Cardiac fibroblast (primary cell): ENCODE data around the gene PTPRN2.

Experiments
- DNase-seq, 2 donors: peaks; one replicate each; pipeline versions ENCODE4 v3.0.0 to v3.0.0-alpha.2; 2010; ENCODE audit warnings: low read depth in 2 of 2
- H3K4me3 ChIP-seq, 2 donors: replicated peaks in 1 of 2; 1 replicate in 1 of 2; 2 replicates in 1 of 2; pipeline ENCODE4 v1.5.1; 2011; ENCODE audit warnings: low read depth in 2 of 2, low read length in 2 of 2, mild to moderate bottlenecking in 2 of 2, moderate library complexity in 1 of 2
- CTCF ChIP-seq: IDR thresholded peaks from one replicate; pipeline ENCODE4 v1.5.1; 2011; ENCODE audit warnings: low read depth, mild to moderate bottlenecking, low read length, inconsistent platforms

The PTPRN2 gene

GRCh38 chr7:157516911-157517781 lies 1070.5 kb downstream of the PTPRN2 start:
- H3K4me3 ChIP-seq: no peak overlapping the region
- DNase-seq: no peak
- TF ChIP-seq CTCF: no peak

- no peak for DNase-seq
- H3K4me3 ChIP-seq: no peak overlapping the region
- TF ChIP-seq CTCF: no peak
Observed at GRCh38 chr7:157516311-157516710, 1071.3 kb downstream of the PTPRN2 start.

- TF ChIP-seq CTCF: no peak
- no peak overlapping the region for H3K4me3 ChIP-seq
- no peak for DNase-seq
Observed at GRCh38 chr7:157515342-157516041, 1072.1 kb downstream of the PTPRN2 start.

GRCh38 chr7:157514746-157515145 lies 1072.9 kb downstream of the PTPRN2 start:
- no peak for TF ChIP-seq CTCF
- no peak overlapping the region for H3K4me3 ChIP-seq
- DNase-seq: no peak

GRCh38 chr7:157514306-157514705 lies 1073.3 kb downstream of the PTPRN2 start:
- TF ChIP-seq CTCF: no peak
- no peak overlapping the region for H3K4me3 ChIP-seq
- DNase-seq: no peak

GRCh38 chr7:157513682-157514081 lies 1073.9 kb downstream of the PTPRN2 start:
- H3K4me3 ChIP-seq: no peak overlapping the region
- no peak for TF ChIP-seq CTCF

More at GRCh38 chr7:157513682-157514081, 1073.9 kb downstream of the PTPRN2 start:
- DNase-seq: no peak
